ENCODE data around the gene ASCC1.
"Not testable (repeated sequence)": the region's sequence is repeated elsewhere in the genome, so short reads cannot be mapped to it uniquely, and the experiment has no call there.

The ASCC1 gene

GRCh38 chr10:72215611-72216549 is at the start of gene ASCC1, which contains the start of gene ANAPC16:
TSS of gene ASCC1 (minus strand) at chr10:72216276. CDS start at chr10:72213298, 2,978 bp downstream.
TSS of gene ANAPC16 (plus strand) at chr10:72216012. CDS start at chr10:72223915, 7,903 bp downstream.
- DNase-seq, result peak; percentile 82 to 87

GRCh38 chr10:72265508-72265907 is 49.4 kb upstream of the ASCC1 start:
- DNase-seq, result no peak

- no peak for DNase-seq
Measured at GRCh38 chr10:72264536-72264935, 48.5 kb upstream of the ASCC1 start.

- no peak for DNase-seq
Measured at GRCh38 chr10:72263613-72264241, 47.7 kb upstream of the ASCC1 start.

- no peak for DNase-seq
Measured at GRCh38 chr10:72261784-72262404, 45.8 kb upstream of the ASCC1 start.

- DNase-seq, result no peak
Measured at GRCh38 chr10:72260976-72261783, 45.1 kb upstream of the ASCC1 start.

GRCh38 chr10:72260239-72260975 is 44.3 kb upstream of the ASCC1 start:
- DNase-seq, result peak; percentile 16 to 32

- no peak for DNase-seq
Measured at GRCh38 chr10:72259491-72260238, 43.6 kb upstream of the ASCC1 start.

- no peak for DNase-seq
Measured at GRCh38 chr10:72258617-72259016, 42.5 kb upstream of the ASCC1 start.

GRCh38 chr10:72257051-72257892 is 41.2 kb upstream of the ASCC1 start:
- peak; percentile 53 to 74 for DNase-seq

GRCh38 chr10:72255977-72256729 is 40.1 kb upstream of the ASCC1 start:
- no peak for DNase-seq

- no peak for DNase-seq
Measured at GRCh38 chr10:72254813-72255568, 38.9 kb upstream of the ASCC1 start.

GRCh38 chr10:72253578-72253977 is 37.5 kb upstream of the ASCC1 start:
- DNase-seq, result no peak

GRCh38 chr10:72252972-72253371 is 36.9 kb upstream of the ASCC1 start:
- DNase-seq, result no peak

GRCh38 chr10:72251635-72252034 is 35.6 kb upstream of the ASCC1 start:
- DNase-seq, result no peak

GRCh38 chr10:72250666-72251065 is 34.6 kb upstream of the ASCC1 start:
- no peak for DNase-seq

GRCh38 chr10:72249176-72249862 is 33.2 kb upstream of the ASCC1 start:
- DNase-seq, result not testable (repeated sequence)
